H1 (cell line): ENCODE data around the gene ELF4. TPM values are rescaled to one million over a fixed set of nuclear protein-coding genes. Genes with fewer than 3 reads are reported as not detected.

ENCODE experiments used
- GTF2F1 ChIP-seq: IDR thresholded peaks from 2 replicates; pipeline ENCODE4 v1.6.1; 2012; ENCODE audit warnings: low read depth, low read length, improper control_type of control experiment, borderline replicate concordance
- HDAC6 ChIP-seq: IDR thresholded peaks from one replicate; pipeline ENCODE4 v1.7.1; 2012; ENCODE audit warnings: low read depth, mild to moderate bottlenecking, inconsistent platforms, low read length, moderate library complexity
- RAD21 ChIP-seq, 2 experiments: IDR thresholded peaks in 1 of 2; conservative IDR thresholded peaks in 1 of 2; 2 replicates each; pipeline ENCODE4 v1.6.1; 2011; ENCODE audit warnings: low read depth in 2 of 2, low read length in 2 of 2, improper control_type of control experiment in 1 of 2, inconsistent platforms in 1 of 2, mild to moderate bottlenecking in 1 of 2, moderate library complexity in 1 of 2
- SP1 ChIP-seq: IDR thresholded peaks from 2 replicates; pipeline ENCODE4 v1.6.1; 2011; ENCODE audit warnings: low read depth, low read length
- polyA plus RNA-seq, 7 experiments: library from polyadenylated mRNA; depleted of rRNA in 3 of 7; stranded (reverse) in 5 of 7; unstranded in 2 of 7; fragments of >200 nt in 5 of 7; fragments of 200-250 nt in 2 of 7; gene quantifications; 1 replicate in 5 of 7; 2 replicates in 1 of 7; 4 replicates in 1 of 7; pipeline versions ENCODE4 v1.2.1 to v1.2.3, GENCODE V29; 2011 to 2013; ENCODE audit warnings: missing spikeins in 2 of 7, mixed read lengths in 2 of 7
- total RNA-seq: library from RNA; stranded (reverse); fragmentation: NEBNext Ultra II Directional; extraction: Animal tissue kit (Norgen Biotek cat#: 25700); gene quantifications from 2 replicates; pipeline ENCODE4 v1.2.1, GENCODE V29; 2021

Gene ELF4
- total and polyA plus RNA-seq, 2 of the 8 experiments (the other 6 are each of a cell fraction or from before 2014, with no cell fraction given): 1.8 to 2.0 TPM

- TF ChIP-seq GTF2F1: no peak
- no peak for TF ChIP-seq HDAC6
- TF ChIP-seq RAD21 (IDR thresholded peaks at IDR 0.05 in 1 of 2, conservative IDR thresholded peaks at IDR 0.05 in 1 of 2; ENCODE audit: low read depth in 2 of 2, low read length in 2 of 2): no peak; a peak in 1 of 4 replicates
- no peak for TF ChIP-seq SP1
Observed at GRCh38 chrX:130091980-130092522, 18.2 kb downstream of the ELF4 start (continued).
